Activated T-cell treated with anti-CD3 and anti-CD28 coated beads, Interleukin-2, amount 50 U/mL, for 72 hours (primary cell): ENCODE data around the gene NHERF1. TPM values are rescaled to one million over a fixed set of nuclear protein-coding genes. Genes with fewer than 3 reads are reported as not detected.

Source experiments
- ATAC-seq, 2 donors: fragments of 150-1000 bp; cut with Tn5 transposase; replicated peaks in 1 of 2; 2 replicates each; pipeline ENCODE4 v1.10.0; 2021; ENCODE audit warnings: moderate library complexity in 2 of 2, mild to moderate bottlenecking in 1 of 2
- DNase-seq, 2 donors: peaks; one replicate each; pipeline ENCODE4 v3.0.0; 2021 to 2022; ENCODE audit warnings: mixed read lengths in 1 of 2
- H3K27ac Mint-ChIP-seq: one replicate; pipeline ENCODE4 v1.8.0; 2022; ENCODE audit warnings: mild to moderate bottlenecking, moderate library complexity, mixed read lengths
- H3K27me3 Mint-ChIP-seq: one replicate; pipeline ENCODE4 v1.8.0; 2022; ENCODE audit warnings: low read depth, mixed read lengths
- H3K36me3 Mint-ChIP-seq, 2 donors: one replicate each; pipeline ENCODE4 v1.8.0; 2022; ENCODE audit warnings: mixed read lengths in 2 of 2, mild to moderate bottlenecking in 1 of 2; ENCODE audit not compliant: insufficient read depth in 2 of 2
- H3K4me1 Mint-ChIP-seq: one replicate; pipeline ENCODE4 v1.8.0; 2022; ENCODE audit warnings: low read depth, mixed read lengths
- H3K4me3 Mint-ChIP-seq, 2 donors: one replicate each; pipeline ENCODE4 v1.8.0; 2022; ENCODE audit warnings: mild to moderate bottlenecking in 2 of 2, mixed read lengths in 2 of 2, moderate library complexity in 2 of 2
- H3K9me3 Mint-ChIP-seq, 2 donors: one replicate each; pipeline ENCODE4 v1.8.0; 2022; ENCODE audit warnings: mixed read lengths in 2 of 2
- total RNA-seq, 2 donors: library from RNA; stranded (reverse); gene quantifications; one replicate each; pipeline ENCODE4 v1.2.3, GENCODE V29; 2022

The NHERF1 gene
- total RNA-seq, 2 donors from 2014 or later = 78.8 to 81.2 TPM

DNA sequence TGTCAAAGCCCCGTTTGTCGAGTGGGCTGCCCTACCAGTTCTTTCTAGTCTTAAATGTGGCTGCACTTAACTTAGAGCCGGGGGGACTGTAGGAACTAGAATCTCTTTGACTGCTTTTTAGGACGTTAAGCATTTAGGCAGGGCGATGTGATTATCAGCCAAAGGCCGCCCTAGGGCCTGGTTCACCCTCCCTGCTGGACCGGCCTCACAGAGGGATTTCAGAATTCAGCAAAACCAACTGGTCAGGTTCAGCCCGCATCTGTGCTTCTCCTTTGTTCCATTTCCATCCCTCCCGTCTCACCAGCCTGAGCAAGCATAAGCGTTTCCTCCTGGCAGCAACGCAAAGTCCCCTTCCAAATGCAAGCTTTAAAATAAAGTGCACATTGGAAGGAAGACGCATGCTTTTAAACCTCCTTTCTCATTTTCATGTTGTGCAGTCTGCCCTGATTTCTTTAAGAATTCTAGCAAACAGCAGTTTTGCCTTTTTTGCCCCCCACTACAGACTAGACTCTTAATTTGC, 44.2 kb downstream of the NHERF1 start:
- DNase-seq (no peak), ATAC-seq (no peak)
- Mint-ChIP-seq H3K36me3 (peaks cover 2 to 5% of the 10 kb centered on the region in 2 donors), H3K4me1 (peaks cover 18% of the 10 kb centered on the region), H3K27me3 (no peaks in the 10 kb centered on the region), H3K9me3 (no peaks in the 10 kb centered on the region), H3K27ac (no peak overlapping the region), H3K4me3 (no peak overlapping the region)

DNA sequence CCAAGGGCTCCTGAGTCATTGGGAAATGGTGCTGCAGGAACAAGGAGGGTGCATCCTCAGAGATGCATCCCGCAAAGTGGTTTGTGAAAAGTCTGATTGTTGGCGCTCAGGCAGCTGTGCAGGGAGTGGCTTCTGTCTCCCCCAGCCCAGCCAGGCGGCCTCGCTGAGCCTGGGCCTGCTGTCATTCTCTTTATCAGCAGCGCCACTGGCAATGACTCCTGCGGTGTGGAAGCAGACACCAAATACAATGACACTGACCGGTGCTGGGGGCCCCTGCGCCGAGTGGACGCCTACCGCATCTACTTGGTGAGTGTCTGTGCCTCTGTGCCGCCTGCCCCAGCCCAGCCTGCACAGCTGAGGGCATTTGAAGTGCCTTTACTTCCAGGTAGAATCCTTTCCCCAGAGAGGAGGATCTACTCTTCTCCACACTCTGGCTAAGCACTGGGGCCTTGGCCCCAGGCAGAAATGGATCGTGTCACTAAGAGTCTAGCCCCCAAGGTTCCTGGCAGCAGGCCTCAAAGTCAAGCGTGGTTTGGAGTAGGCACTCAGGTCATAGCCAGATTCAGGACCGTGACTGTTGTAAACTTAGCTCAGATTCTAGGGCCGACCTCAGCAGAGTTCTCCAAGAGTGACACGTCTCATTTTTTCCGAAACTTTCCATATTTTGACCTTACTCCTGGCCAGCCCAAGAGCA, 47.0 kb downstream of the NHERF1 start:
- no peak for ATAC-seq
- Mint-ChIP-seq H3K9me3 (no peaks in the 10 kb centered on the region), H3K4me1 (peaks cover 12% of the 10 kb centered on the region), H3K4me3 (no peak overlapping the region), H3K27me3 (no peaks in the 10 kb centered on the region), H3K36me3 (peaks cover 2 to 4% of the 10 kb centered on the region in 2 donors), H3K27ac (no peak overlapping the region)
- no peak for DNase-seq

DNA sequence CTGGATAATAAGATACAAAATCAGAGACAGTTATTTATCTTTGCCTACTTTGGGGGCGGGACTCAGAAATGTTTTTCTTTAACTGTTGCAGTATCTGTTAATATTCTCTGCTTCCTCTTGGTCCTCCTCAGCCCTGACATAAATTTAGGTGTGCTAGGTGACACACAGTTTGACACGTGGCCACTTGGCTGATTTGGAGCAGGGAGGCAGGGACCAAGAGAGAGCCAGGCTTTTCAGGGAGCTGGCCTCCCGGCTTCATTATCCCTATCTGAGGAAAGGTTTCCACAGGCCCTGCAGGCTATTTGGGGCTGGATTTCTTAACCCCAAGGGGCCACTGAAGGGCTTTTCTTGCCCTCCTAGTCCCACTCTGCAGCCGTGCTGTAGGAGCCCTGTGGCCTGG, 47.8 kb downstream of the NHERF1 start:
- Mint-ChIP-seq H3K4me1 (peaks cover 5% of the 10 kb centered on the region), H3K9me3 (no peaks in the 10 kb centered on the region), H3K36me3 (peaks cover 2 to 4% of the 10 kb centered on the region in 2 donors), H3K27ac (no peak overlapping the region), H3K27me3 (no peaks in the 10 kb centered on the region), H3K4me3 (no peak overlapping the region)
- no peak for ATAC-seq
- DNase-seq = no peak

DNA sequence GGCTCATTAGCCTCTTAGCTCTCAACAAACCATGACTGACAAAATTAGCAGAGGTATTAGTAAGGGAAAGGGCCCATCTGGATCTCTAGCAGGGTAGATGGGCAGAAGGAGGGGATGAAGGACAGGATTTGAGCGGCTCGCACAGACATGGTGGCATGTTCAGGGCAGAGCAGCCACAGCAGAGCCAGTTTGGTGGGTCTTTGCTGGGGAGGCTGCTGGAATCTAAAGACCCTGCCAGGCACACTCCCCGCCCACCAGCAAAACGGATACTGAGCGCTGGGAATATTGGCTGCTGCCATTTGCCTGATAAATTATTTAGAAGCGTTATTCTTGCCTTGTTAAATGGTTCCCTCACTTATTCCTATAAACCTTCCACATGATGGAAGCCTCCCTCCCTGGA, 48.4 kb downstream of the NHERF1 start:
- no peaks in the 10 kb centered on the region for H3K4me1 Mint-ChIP-seq
- H3K36me3 Mint-ChIP-seq = peaks cover 1 to 2% of the 10 kb centered on the region in 2 donors
- H3K27me3 Mint-ChIP-seq = no peaks in the 10 kb centered on the region

DNA sequence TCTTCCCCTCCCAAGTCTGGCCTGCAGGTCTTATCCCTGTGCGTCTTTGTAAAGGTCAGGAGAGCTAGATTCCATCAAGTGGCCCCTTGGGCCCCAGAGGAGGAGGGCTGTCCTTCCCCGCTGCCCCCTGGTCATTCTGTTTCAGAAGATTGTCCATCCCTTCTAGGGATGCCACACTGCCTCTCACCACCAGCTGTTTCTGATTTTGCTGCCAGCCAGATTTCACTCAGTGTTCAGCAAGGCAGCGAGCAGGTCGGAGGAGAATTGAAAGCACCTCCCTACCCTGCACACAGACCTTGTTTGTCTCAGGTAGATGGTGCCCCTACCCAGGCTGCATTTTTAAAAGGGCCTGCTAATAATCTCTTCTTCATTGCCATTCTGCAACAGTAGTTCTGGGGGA, 49.4 kb downstream of the NHERF1 start:
- Mint-ChIP-seq H3K27me3 (no peaks in the 10 kb centered on the region), H3K4me3 (no peak overlapping the region), H3K27ac (no peak overlapping the region), H3K4me1 (no peaks in the 10 kb centered on the region), H3K36me3 (peaks cover 1 to 2% of the 10 kb centered on the region in 2 donors), H3K9me3 (no peaks in the 10 kb centered on the region)
- ATAC-seq = no peak
- DNase-seq = no peak

More for the DNA sequence above, 48.4 kb downstream of the NHERF1 start:
- DNase-seq = no peak
- H3K27ac Mint-ChIP-seq = no peak overlapping the region
- no peak overlapping the region for H3K4me3 Mint-ChIP-seq
- ATAC-seq = no peak
- no peaks in the 10 kb centered on the region for H3K9me3 Mint-ChIP-seq

DNA sequence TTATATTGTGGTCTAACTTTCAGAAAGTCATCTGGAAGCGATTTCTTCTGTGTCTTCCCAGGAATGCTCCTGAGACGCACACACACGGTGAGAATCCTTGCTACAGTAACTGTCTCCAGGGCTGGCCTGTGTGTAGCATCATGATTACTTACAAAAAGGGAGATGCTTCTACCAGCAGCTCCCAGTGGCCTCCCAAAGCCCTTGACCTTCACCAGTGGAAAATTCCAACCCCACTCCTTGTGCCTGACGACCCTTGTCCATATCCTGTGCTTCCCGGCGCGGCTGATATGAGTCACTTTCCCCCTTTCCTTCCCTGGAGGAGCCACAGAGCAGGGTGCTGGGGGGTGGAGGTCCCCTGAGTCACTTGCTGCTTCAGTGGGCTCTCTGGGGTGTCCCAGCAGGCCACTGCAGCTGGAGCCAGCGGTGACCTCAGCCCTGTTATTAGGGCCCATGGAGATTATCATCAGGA, 49.8 kb downstream of the NHERF1 start:
- H3K36me3 Mint-ChIP-seq = peaks cover 1 to 2% of the 10 kb centered on the region in 2 donors
- H3K27me3 Mint-ChIP-seq = no peaks in the 10 kb centered on the region
- no peak for DNase-seq
- H3K4me3 Mint-ChIP-seq = no peak overlapping the region
- no peaks in the 10 kb centered on the region for H3K4me1 Mint-ChIP-seq
- no peaks in the 10 kb centered on the region for H3K9me3 Mint-ChIP-seq
- H3K27ac Mint-ChIP-seq = no peak overlapping the region
- ATAC-seq = no peak

DNA sequence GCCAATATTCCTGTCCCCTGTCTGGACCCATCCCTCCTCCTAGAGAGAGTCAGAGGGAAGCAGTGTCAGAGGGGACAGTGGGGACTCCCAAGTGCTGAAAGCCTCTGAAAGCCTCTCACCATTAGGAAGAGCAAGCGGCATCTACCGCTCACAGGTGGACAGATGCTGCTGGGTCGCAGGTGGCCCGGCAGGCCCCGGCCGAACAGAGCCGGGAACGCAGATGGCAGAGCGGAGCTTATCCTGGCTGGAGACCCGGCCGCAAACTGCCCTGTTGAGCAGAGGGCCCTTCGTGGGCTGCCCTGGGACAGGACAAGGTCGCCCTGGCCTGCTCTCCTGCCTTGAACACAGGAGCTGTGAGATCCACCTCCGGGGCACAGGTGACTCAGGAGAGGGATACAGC, 50.7 kb downstream of the NHERF1 start:
- ATAC-seq = no peak

DNA sequence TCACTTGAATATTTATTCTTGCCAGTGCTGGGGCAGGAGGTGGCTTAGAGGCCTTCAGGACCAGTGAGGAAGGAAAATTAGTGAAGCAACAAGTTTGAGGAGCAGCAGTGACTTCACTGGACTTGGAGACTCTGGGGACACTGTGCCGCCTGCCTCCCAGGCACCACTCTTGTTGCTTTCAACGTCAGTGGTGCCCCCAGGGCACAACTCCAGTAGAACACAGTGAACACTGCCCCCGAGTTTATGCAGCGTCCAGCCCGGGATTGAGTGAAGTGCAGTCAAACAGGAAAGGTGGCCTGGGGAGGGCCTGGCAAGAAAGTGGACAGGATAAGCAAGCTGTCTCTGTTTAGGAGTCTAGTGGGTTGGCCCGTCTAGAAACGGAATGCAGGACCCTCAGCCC, 52.1 kb downstream of the NHERF1 start:
- Mint-ChIP-seq H3K27ac (no peak overlapping the region), H3K4me3 (no peak overlapping the region), H3K27me3 (no peaks in the 10 kb centered on the region), H3K36me3 (peaks cover 1% of the 10 kb centered on the region in 2 donors), H3K9me3 (no peaks in the 10 kb centered on the region), H3K4me1 (no peaks in the 10 kb centered on the region)
- DNase-seq (no peak), ATAC-seq (no peak)

More for the DNA sequence above, 50.7 kb downstream of the NHERF1 start:
- no peaks in the 10 kb centered on the region for H3K9me3 Mint-ChIP-seq
- no peak for DNase-seq
- H3K27me3 Mint-ChIP-seq = no peaks in the 10 kb centered on the region
- H3K36me3 Mint-ChIP-seq = peaks cover 1 to 4% of the 10 kb centered on the region in 2 donors
- no peaks in the 10 kb centered on the region for H3K4me1 Mint-ChIP-seq
- no peak overlapping the region for H3K27ac Mint-ChIP-seq
- no peak overlapping the region for H3K4me3 Mint-ChIP-seq

DNA sequence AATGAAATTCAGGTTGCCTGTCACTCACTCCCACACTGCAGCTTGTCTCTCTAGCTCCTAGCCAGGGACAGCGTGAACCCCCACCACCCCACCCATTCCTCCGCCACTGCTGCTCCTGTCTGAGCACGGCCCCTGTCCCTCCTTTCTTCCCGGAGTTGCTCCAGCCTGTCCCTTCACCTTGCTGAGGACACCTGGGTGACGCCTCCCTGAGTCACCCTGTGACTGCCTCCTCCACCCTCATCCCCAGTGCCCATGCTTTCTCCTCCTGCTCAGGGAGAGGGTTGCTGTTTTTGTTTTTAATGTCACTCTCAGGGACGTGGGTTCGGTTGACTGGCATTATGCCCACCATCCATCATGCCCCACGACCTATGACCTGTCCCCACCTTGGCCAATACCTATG, 53.5 kb downstream of the NHERF1 start:
- DNase-seq (no peak), ATAC-seq (no peak)
- no peaks in the 10 kb centered on the region for H3K27me3 Mint-ChIP-seq
- H3K9me3 Mint-ChIP-seq = no peaks in the 10 kb centered on the region
- no peak overlapping the region for H3K4me3 Mint-ChIP-seq
- no peaks in the 10 kb centered on the region for H3K4me1 Mint-ChIP-seq
- H3K27ac Mint-ChIP-seq = no peak overlapping the region
- peaks cover 1% of the 10 kb centered on the region in 2 donors for H3K36me3 Mint-ChIP-seq

DNA sequence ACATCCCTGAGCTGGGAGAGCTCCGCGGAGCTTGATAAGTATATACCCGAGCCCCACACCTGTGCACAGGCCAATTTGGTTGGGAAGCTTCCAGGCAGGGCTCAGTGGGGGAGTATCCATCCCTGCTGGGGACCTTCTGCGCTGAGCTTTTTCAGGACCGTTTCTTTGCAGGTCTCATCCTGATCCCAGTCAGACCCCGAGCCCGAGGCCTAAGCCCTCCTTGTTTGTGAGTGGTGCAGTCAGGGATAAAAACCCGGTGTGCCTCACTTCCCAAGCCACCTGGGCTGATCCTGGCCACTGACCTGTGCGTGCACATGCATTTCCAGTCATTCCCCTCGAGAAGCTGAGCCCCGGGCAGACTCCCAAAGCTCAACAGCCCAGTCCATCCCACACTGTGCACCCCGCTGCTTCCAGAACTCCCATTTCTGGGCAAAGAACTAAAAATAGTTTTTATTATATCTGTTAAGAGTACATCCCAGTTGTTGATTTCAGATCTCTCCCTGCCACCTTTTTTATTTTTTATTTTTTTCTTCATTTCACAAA, 55.0 kb downstream of the NHERF1 start:
- no peak overlapping the region for H3K27ac Mint-ChIP-seq
- H3K4me1 Mint-ChIP-seq = no peaks in the 10 kb centered on the region
- H3K4me3 Mint-ChIP-seq = no peak overlapping the region
- DNase-seq (no peak), ATAC-seq (no peak)
- peaks cover 1% of the 10 kb centered on the region in 2 donors for H3K36me3 Mint-ChIP-seq
- no peaks in the 10 kb centered on the region for H3K27me3 Mint-ChIP-seq
- no peaks in the 10 kb centered on the region for H3K9me3 Mint-ChIP-seq

DNA sequence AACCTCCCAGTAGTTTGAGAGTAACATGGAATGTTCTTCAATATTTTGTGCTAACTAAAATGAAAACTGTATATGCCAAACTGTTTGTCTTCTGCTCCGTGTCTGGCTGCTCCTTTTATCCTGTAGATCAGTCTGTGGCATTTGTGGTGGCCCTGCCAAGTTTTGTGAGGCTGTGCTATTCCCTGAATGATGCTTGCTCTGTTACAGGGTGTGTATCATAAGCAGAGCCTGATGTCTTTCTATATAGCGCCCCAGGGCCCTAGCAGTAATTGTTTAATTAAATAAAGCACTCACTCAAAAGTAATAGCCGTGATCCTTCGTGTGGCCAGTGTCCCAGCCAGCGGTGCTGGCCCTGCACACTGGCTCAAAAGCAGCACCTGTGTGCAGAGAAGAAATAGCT, 55.5 kb downstream of the NHERF1 start:
- no peaks in the 10 kb centered on the region for H3K9me3 Mint-ChIP-seq

DNA sequence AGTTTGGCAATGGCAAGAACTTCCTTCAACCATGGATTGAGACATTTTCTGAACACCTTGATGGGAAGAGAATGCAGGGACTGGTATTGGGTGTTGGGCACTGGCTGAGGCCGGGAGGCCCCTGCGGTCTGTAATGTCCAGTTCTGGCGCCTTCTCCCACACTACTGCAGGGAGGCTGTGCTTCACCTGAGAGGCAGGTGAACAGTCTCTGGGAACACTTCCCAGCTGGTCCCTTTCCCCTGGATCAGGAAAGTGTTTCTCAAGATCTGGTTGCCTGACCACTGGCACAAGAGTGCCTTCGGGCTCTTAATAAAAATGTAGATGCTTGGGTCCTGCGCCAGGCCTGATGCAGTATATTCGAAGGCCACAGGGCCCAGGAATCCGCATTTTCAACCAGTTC, 56.3 kb downstream of the NHERF1 start:
- DNase-seq (no peak), ATAC-seq (no peak)
- no peaks in the 10 kb centered on the region for H3K4me1 Mint-ChIP-seq
- H3K4me3 Mint-ChIP-seq = no peak overlapping the region
- no peaks in the 10 kb centered on the region for H3K9me3 Mint-ChIP-seq
- H3K27ac Mint-ChIP-seq = no peak overlapping the region
- H3K27me3 Mint-ChIP-seq = no peaks in the 10 kb centered on the region
- peaks cover 1% of the 10 kb centered on the region in 2 donors for H3K36me3 Mint-ChIP-seq

More for the DNA sequence above, 55.5 kb downstream of the NHERF1 start:
- no peak overlapping the region for H3K27ac Mint-ChIP-seq
- no peaks in the 10 kb centered on the region for H3K4me1 Mint-ChIP-seq
- H3K27me3 Mint-ChIP-seq = no peaks in the 10 kb centered on the region
- no peak for DNase-seq
- ATAC-seq = no peak
- peaks cover 1% of the 10 kb centered on the region in 2 donors for H3K36me3 Mint-ChIP-seq
- H3K4me3 Mint-ChIP-seq = no peak overlapping the region

DNA sequence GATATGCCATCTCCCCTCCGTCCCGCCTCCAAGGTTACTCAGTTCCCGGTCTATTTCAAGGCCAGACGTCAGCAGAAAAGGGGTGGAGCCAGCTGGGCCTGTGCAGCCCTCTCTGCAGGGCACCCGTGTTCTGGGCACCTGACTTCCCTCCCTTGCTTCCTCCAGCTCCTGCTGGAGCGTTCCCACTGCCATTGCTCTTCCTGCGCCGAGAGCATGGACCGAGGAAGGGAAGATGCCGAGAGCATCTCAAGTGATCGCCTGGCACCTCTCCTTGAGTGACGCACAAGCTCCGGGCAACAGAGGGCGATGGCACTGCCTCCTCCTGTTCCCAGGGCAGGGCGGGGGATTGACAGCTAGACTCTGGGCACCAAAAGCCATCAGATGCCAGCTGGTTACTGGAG, 57.2 kb downstream of the NHERF1 start:
- H3K9me3 Mint-ChIP-seq = no peaks in the 10 kb centered on the region
- H3K27ac Mint-ChIP-seq = no peak overlapping the region
- no peak overlapping the region for H3K4me3 Mint-ChIP-seq
- ATAC-seq (no peak), DNase-seq (no peak)
- H3K27me3 Mint-ChIP-seq = no peaks in the 10 kb centered on the region
- H3K4me1 Mint-ChIP-seq = no peaks in the 10 kb centered on the region
- peaks cover 0 to 3% of the 10 kb centered on the region in 2 donors for H3K36me3 Mint-ChIP-seq
